ENCODE data around the gene CD320. TPM values are rescaled to one million over a fixed set of nuclear protein-coding genes. Genes with fewer than 3 reads are reported as not detected.

The CD320 gene
- total and polyA plus RNA-seq, 10 of the 15 experiments (the other 5 are each of a cell fraction or from before 2014, with no cell fraction given) = 1.1 to 134 (median 46.5) TPM

DNA sequence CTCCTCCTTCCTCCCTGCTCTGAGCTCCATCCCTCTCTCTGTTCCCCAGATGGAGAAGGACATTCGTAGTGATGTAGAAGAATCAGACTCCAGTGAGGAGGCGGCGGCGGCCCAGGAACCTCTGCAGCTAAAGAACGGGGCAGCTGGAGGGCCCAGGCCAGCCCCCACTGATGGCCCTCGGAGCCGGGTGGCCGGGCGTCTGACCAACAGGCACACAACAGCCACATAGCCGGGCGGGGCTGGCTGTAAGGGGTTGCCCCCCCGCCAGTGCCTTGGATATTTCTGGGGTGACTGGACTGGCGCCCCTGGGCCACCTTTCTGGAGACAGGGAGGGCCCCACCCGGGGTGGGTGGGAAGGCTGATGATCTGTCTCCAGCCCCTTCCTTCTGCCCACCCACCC, 46.3 kb downstream of the CD320 start:
- RAD21 ChIA-PET (ENCODE audit: unreplicated experiment) = no interaction called here
- SMC1A ChIA-PET (ENCODE audit: uncharacterized antibody, unreplicated experiment) = no interaction called here
- no peak for DNase-seq (ENCODE audit: low read depth, low spot score)
- in situ Hi-C loops (cut with MboI) (no loop called here), intact Hi-C loops (cut with micrococcal nuclease; ENCODE audit: unreplicated experiment) (no loop called here)
- CTCF ChIA-PET = interaction anchor here (0.9 kb wide), 1 partner anchor 8 kb away, joined by 3 read pairs; no protein-coding TSS in a partner anchor
- Histone ChIP-seq H3K9ac (ENCODE audit: control insufficient read depth, insufficient read depth, low read length) (no peak overlapping the region), H3K27me3 (replicated peaks in 1 of 2; ENCODE audit: control insufficient read depth in 2 of 2, insufficient read depth in 2 of 2, low read length in 1 of 2) (no peaks in the 10 kb centered on the region), H4K20me1 (ENCODE audit: control insufficient read depth, insufficient read depth) (no peaks in the 10 kb centered on the region), H3K79me2 (ENCODE audit: control insufficient read depth, insufficient read depth, low read length) (no peaks in the 10 kb centered on the region), H3K36me3 (ENCODE audit: control insufficient read depth in 2 of 2, insufficient read depth in 2 of 2, low read length in 1 of 2) (peaks cover 12 to 14% of the 10 kb centered on the region in 2 experiments; a peak in 3 of 4 replicates), H3K4me3 (no peak overlapping the region), H3K9me3 (replicated peaks; ENCODE audit: control insufficient read depth, insufficient read depth, low read length) (no peaks in the 10 kb centered on the region), H3K4me1 (ENCODE audit: control insufficient read depth, insufficient read depth, low read length) (no peaks in the 10 kb centered on the region), H2AFZ (ENCODE audit: control insufficient read depth, low read depth, low read length) (no peak overlapping the region), H3K4me2 (ENCODE audit: control insufficient read depth, insufficient read depth) (no peak overlapping the region), H3K27ac (ENCODE audit: control insufficient read depth, insufficient read depth) (no peak overlapping the region)
- TF ChIP-seq SUZ12 (IDR thresholded peaks at IDR 0.05; ENCODE audit: unreplicated experiment) (no peak), FOS (IDR thresholded peaks at IDR 0.05; ENCODE audit: borderline replicate concordance, extremely low read depth, insufficient read length) (no peak), ZNF622 (IDR thresholded peaks at IDR 0.05) (no peak), RELA (IDR thresholded peaks at IDR 0.05; ENCODE audit: borderline replicate concordance, partially characterized antibody) (no peak), HDAC6 (IDR thresholded peaks at IDR 0.05; ENCODE audit: unreplicated experiment) (no peak), TCF3 (IDR thresholded peaks at IDR 0.05; ENCODE audit: borderline replicate concordance, insufficient read depth, low read depth, low read length) (no peak), EGR1 (IDR thresholded peaks at IDR 0.05; ENCODE audit: borderline replicate concordance in 1 of 2, low read depth in 2 of 2, low read length in 2 of 2) (no peak), YY1 (IDR thresholded peaks at IDR 0.05; ENCODE audit: low read depth, low read length) (no peak), HDAC2 (IDR thresholded peaks at IDR 0.05) (no peak)
- TF ChIP-seq, protein P1, sequence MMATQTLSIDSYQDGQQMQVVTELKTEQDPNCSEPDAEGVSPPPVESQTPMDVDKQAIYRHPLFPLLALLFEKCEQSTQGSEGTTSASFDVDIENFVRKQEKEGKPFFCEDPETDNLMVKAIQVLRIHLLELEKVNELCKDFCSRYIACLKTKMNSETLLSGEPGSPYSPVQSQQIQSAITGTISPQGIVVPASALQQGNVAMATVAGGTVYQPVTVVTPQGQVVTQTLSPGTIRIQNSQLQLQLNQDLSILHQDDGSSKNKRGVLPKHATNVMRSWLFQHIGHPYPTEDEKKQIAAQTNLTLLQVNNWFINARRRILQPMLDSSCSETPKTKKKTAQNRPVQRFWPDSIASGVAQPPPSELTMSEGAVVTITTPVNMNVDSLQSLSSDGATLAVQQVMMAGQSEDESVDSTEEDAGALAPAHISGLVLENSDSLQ (IDR thresholded peaks at IDR 0.05) = no peak
- TF ChIP-seq, protein P2, sequence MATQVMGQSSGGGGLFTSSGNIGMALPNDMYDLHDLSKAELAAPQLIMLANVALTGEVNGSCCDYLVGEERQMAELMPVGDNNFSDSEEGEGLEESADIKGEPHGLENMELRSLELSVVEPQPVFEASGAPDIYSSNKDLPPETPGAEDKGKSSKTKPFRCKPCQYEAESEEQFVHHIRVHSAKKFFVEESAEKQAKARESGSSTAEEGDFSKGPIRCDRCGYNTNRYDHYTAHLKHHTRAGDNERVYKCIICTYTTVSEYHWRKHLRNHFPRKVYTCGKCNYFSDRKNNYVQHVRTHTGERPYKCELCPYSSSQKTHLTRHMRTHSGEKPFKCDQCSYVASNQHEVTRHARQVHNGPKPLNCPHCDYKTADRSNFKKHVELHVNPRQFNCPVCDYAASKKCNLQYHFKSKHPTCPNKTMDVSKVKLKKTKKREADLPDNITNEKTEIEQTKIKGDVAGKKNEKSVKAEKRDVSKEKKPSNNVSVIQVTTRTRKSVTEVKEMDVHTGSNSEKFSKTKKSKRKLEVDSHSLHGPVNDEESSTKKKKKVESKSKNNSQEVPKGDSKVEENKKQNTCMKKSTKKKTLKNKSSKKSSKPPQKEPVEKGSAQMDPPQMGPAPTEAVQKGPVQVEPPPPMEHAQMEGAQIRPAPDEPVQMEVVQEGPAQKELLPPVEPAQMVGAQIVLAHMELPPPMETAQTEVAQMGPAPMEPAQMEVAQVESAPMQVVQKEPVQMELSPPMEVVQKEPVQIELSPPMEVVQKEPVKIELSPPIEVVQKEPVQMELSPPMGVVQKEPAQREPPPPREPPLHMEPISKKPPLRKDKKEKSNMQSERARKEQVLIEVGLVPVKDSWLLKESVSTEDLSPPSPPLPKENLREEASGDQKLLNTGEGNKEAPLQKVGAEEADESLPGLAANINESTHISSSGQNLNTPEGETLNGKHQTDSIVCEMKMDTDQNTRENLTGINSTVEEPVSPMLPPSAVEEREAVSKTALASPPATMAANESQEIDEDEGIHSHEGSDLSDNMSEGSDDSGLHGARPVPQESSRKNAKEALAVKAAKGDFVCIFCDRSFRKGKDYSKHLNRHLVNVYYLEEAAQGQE (IDR thresholded peaks at IDR 0.05; ENCODE audit: low read depth, low read length) = no peak
- TF ChIP-seq, protein P3, sequence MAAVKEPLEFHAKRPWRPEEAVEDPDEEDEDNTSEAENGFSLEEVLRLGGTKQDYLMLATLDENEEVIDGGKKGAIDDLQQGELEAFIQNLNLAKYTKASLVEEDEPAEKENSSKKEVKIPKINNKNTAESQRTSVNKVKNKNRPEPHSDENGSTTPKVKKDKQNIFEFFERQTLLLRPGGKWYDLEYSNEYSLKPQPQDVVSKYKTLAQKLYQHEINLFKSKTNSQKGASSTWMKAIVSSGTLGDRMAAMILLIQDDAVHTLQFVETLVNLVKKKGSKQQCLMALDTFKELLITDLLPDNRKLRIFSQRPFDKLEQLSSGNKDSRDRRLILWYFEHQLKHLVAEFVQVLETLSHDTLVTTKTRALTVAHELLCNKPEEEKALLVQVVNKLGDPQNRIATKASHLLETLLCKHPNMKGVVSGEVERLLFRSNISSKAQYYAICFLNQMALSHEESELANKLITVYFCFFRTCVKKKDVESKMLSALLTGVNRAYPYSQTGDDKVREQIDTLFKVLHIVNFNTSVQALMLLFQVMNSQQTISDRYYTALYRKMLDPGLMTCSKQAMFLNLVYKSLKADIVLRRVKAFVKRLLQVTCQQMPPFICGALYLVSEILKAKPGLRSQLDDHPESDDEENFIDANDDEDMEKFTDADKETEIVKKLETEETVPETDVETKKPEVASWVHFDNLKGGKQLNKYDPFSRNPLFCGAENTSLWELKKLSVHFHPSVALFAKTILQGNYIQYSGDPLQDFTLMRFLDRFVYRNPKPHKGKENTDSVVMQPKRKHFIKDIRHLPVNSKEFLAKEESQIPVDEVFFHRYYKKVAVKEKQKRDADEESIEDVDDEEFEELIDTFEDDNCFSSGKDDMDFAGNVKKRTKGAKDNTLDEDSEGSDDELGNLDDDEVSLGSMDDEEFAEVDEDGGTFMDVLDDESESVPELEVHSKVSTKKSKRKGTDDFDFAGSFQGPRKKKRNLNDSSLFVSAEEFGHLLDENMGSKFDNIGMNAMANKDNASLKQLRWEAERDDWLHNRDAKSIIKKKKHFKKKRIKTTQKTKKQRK (IDR thresholded peaks at IDR 0.05; ENCODE audit: low read depth, low read length) = no peak
- POLR2A ChIA-PET = no interaction called here
- WGBS (ENCODE audit: insufficient coverage, insufficient replicate concordance, low lambda C conversion rate, missing lambda C conversion rate) = 96% methylated on average over 14 of the region's 14 CpGs
- FAIRE-seq = no peak
- BruUV-seq (replicated peaks) = no TSS peak
- ATAC-seq = no peak
